Activated CD4-positive, alpha-beta memory T cell treated with anti-CD3 and anti-CD28 coated beads for 36 hours (primary cell): ENCODE measurements around the gene SLC2A8. TPM values are rescaled to one million over a fixed set of nuclear protein-coding genes. Genes with fewer than 3 reads are reported as not detected.

Experiments used
- CTCF ChIA-PET: fragments of 350-600 bp; sonication (Branson Sonifier 250); formaldehyde crosslinking; loops from one replicate; lab custom pipeline; 2021; ENCODE audit warnings: antibody characterized with exemption, inconsistent platforms; lab: Charles Lee
- POLR2A ChIA-PET: fragments of 350-600 bp; sonication (Branson Sonifier 250); formaldehyde crosslinking; loops from one replicate; lab custom pipeline; 2021; ENCODE audit warnings: antibody characterized with exemption; lab: Charles Lee
- DNase-seq: peaks from one replicate; pipeline ENCODE4 v3.0.0-alpha.2; 2020
- H3K27ac Mint-ChIP-seq: one replicate; pipeline ENCODE4 v1.8.0; 2021; ENCODE audit warnings: mixed read lengths
- H3K27me3 Mint-ChIP-seq: one replicate; pipeline ENCODE4 v1.8.0; 2021; ENCODE audit warnings: mixed read lengths
- H3K36me3 Mint-ChIP-seq: one replicate; pipeline ENCODE4 v1.8.0; 2021; ENCODE audit warnings: mixed read lengths
- H3K4me1 Mint-ChIP-seq: one replicate; pipeline ENCODE4 v1.8.0; 2021; ENCODE audit warnings: low read depth, mixed read lengths
- H3K4me3 Mint-ChIP-seq: one replicate; pipeline ENCODE4 v1.8.0; 2021; ENCODE audit warnings: mild to moderate bottlenecking, mixed read lengths
- H3K9me3 Mint-ChIP-seq: one replicate; pipeline ENCODE4 v1.8.0; 2021; ENCODE audit warnings: mixed read lengths
- intact Hi-C: fragments of 100-400 bp; cut with micrococcal nuclease; formaldehyde crosslinking; loops from one replicate; pipeline ENCODE4 v1.15.1; 2023
- total RNA-seq, 2 experiments: library from RNA; stranded (reverse); gene quantifications; one replicate each; pipeline ENCODE4 v1.2.3, GENCODE V29; 2021

SLC2A8 gene
- total RNA-seq, 2 experiments from 2014 or later: 3.2 to 4.6 TPM

DNA sequence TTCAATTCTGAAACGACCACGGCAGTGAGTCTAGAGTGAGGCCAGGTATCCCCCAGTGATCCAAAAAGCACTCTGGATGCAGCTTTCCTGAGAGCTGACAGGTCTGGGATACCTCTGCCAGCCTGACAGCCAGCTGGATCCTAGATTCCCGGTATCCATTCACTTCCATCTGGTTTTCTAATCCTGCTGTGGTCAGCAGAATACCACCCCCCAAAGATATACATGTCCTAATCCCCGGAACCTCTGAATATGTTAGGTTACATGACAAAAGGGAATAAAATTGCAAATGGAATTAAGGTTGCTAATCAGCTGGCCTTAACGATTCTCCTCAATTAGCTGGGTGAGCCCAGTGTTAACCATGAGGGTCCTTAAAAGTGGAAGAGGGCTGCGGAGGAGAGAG lies 25.8 kb downstream of the SLC2A8 start:
- no peak for DNase-seq
- intact Hi-C loops: loop anchor here (10.0 kb wide), 2 partner anchors 108 to 178 kb away; no protein-coding TSS in a partner anchor
- peaks cover 11% of the 10 kb centered on the region for H3K36me3 Mint-ChIP-seq
- no peak overlapping the region for H3K27ac Mint-ChIP-seq
- peaks cover 36% of the 10 kb centered on the region for H3K4me1 Mint-ChIP-seq
- ChIA-PET CTCF (no interaction called here), POLR2A (interaction anchor here (1.2 to 3.3 kb wide), 3 partner anchors 20 to 35 kb away, joined by 3 to 27 read pairs (median 8); partner anchors contain the start of genes LRSAM1 and RPL12)
- peak overlapping the region; percentile 98 for H3K4me3 Mint-ChIP-seq
- no peaks in the 10 kb centered on the region for H3K9me3 Mint-ChIP-seq
- no peaks in the 10 kb centered on the region for H3K27me3 Mint-ChIP-seq

DNA sequence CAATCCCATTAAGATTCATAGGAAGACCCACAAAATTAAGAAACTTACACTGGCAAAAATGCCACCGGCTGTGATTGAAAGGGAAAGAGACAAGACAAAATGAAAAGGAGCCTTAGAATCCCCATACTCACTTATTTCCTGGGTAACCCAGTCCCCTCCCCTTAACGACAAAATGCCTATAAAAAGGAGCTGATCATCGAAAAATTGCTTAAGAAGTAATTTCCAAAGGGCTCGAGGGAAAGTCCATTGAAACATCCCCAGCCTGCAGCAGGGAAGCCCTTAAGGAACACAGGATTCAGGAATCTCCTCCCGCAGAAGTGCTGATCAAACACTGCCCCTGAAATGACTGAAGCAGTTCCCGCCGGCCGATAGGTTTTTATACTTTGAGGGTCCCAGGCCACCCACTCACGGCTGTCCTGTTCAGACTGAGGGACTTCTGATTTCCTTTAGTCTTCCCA lies 26.5 kb downstream of the SLC2A8 start:
- H3K27ac Mint-ChIP-seq: peak overlapping the region; percentile 93
- peaks cover 18% of the 10 kb centered on the region for H3K36me3 Mint-ChIP-seq
- H3K9me3 Mint-ChIP-seq: no peaks in the 10 kb centered on the region
- ChIA-PET CTCF (no interaction called here), POLR2A (interaction anchor here (1.2 to 3.3 kb wide), 6 partner anchors 8 to 178 kb away, joined by 3 to 27 read pairs (median 5); partner anchors contain the start of genes LRSAM1 and RPL12)
- intact Hi-C loops: loop anchor here (10.0 kb wide), 2 partner anchors 109 to 179 kb away; no protein-coding TSS in a partner anchor
- H3K27me3 Mint-ChIP-seq: no peaks in the 10 kb centered on the region
- H3K4me1 Mint-ChIP-seq: peaks cover 43% of the 10 kb centered on the region
- H3K4me3 Mint-ChIP-seq: peak overlapping the region; percentile 98
- DNase-seq: no peak

DNA sequence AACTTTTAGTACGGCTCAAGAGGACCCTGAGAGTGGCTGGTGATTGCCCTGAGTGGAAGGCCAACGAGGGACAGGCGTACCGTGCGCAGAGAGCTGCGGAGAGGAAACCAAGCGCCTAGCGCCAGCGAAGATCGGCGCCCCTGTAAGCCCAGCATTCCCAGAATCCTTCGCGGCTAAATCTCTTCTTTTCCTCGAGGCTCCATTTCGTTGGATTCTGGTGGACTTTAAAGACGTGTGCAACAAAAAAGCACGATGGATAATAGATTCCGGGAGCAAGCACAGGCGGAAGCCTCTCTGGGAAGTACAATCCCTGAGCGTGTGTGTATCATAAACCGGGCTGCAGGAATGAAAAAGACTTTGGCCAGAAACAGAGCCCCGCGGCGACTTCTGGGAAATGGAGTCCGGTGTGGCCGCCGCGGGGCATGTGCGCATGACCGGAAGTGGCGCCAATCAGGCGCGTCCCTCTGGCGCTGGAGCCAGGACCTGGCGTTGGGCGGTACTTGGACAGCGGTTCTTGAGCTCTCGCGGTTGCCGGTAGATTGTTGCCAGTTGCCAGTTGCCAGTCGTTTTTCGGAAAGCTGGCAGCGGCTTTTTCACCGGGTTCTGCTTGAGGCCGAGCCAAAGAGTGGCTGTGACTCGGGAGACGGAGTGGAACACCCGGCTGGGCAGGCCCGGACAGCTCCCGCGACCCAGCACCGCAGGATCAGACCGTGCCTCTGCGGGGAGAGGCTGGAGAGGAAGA lies 27.1 kb downstream of the SLC2A8 start, which contains the start of gene ZNF79:
TSS of gene ZNF79 (plus strand) at position 449 of the 742 bp plus-strand sequence. CDS start 406 bp downstream, outside the sequence.
- intact Hi-C loops: loop anchor here (1.0 to 10.0 kb wide), 4 partner anchors 27 to 179 kb away; partner anchors contain the start of genes LRSAM1 and RPL12
- DNase-seq: peak; percentile 96
- H3K4me1 Mint-ChIP-seq: peaks cover 43% of the 10 kb centered on the region
- peaks cover 22% of the 10 kb centered on the region for H3K36me3 Mint-ChIP-seq
- no peaks in the 10 kb centered on the region for H3K27me3 Mint-ChIP-seq
- peak within 1 kb of the TSS; percentile 98 for H3K4me3 Mint-ChIP-seq
- POLR2A ChIA-PET: interaction anchor here (0.5 to 3.3 kb wide), 9 partner anchors 9 to 419 kb away, joined by 3 to 27 read pairs (median 5); partner anchors contain the start of genes LRSAM1, RPL12 and SLC2A8
- CTCF ChIA-PET: interaction anchor here (0.7 to 2.1 kb wide), 6 partner anchors 27 to 311 kb away, joined by 3 to 6 read pairs (median 4); partner anchors contain the start of genes SLC2A8 and TOR2A
- H3K27ac Mint-ChIP-seq: peak within 1 kb of the TSS; percentile 93
- H3K9me3 Mint-ChIP-seq: no peaks in the 10 kb centered on the region

DNA sequence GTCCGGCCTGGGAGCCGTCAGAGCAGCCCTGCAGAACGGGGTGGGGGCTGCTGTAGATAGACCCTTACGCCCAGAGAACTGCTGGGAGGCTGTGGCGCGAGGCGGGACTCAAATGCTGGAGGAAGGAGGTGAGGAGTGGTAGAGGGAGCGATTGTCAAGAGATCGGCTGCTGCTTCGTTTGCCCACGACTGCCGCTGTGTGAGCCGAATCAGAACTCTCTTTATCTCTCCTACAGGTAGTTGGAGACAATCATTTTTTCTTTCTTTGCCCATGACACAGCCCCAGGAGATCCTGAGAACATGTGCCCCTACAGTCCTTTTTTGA lies 27.7 kb downstream of the SLC2A8 start:
- Mint-ChIP-seq H3K4me1 (peaks cover 43% of the 10 kb centered on the region), H3K27me3 (no peaks in the 10 kb centered on the region)

DNA sequence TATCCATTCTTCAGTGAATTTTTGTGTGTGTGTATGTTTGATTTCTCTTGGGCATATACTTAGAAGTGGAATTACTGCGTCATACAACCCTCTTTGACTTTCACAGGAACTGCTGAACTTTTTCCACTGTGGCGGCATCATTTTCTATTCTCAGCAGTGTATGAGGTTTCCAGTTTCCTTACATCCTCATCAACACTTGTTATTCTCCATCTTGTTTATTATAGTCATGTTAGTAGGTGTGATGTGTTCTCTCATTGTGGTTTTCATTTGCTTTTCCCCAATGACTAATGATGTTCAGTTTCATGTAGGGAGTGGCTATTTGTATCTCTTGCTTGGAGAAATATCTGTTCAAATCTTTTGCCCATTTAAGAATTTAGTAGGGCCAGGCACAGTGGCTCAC lies 29.8 kb downstream of the SLC2A8 start:
- Mint-ChIP-seq H3K4me3 (peak overlapping the region; percentile 98), H3K27me3 (no peaks in the 10 kb centered on the region), H3K9me3 (no peaks in the 10 kb centered on the region), H3K36me3 (peaks cover 47% of the 10 kb centered on the region), H3K4me1 (peaks cover 53% of the 10 kb centered on the region), H3K27ac (peak overlapping the region; percentile 93)
- intact Hi-C loops: loop anchor here (1.0 to 10.0 kb wide), 3 partner anchors 38 to 182 kb away; no protein-coding TSS in a partner anchor
- ChIA-PET POLR2A (interaction anchor here (0.5 kb wide), 1 partner anchor 38 kb away, joined by 3 read pairs; no protein-coding TSS in a partner anchor), CTCF (interaction anchor here (1.0 kb wide), 1 partner anchor 10 kb away, joined by 3 read pairs; no protein-coding TSS in a partner anchor)
- DNase-seq: peak; percentile 70

More for the DNA sequence above, 27.7 kb downstream of the SLC2A8 start:
- ChIA-PET CTCF (interaction anchor here (0.7 to 2.1 kb wide), 5 partner anchors 28 to 210 kb away, joined by 3 to 6 read pairs (median 4); partner anchors contain the start of gene SLC2A8), POLR2A (interaction anchor here (0.5 to 3.3 kb wide), 7 partner anchors 9 to 420 kb away, joined by 3 to 27 read pairs (median 5); partner anchors contain the start of genes LRSAM1, RPL12 and SLC2A8)
- intact Hi-C loops: loop anchor here (1.0 to 10.0 kb wide), 4 partner anchors 27 to 180 kb away; partner anchors contain the start of genes LRSAM1 and RPL12
- peaks cover 27% of the 10 kb centered on the region for H3K36me3 Mint-ChIP-seq
- no peaks in the 10 kb centered on the region for H3K9me3 Mint-ChIP-seq
- H3K4me3 Mint-ChIP-seq: peak overlapping the region; percentile 98
- H3K27ac Mint-ChIP-seq: peak overlapping the region; percentile 93
- DNase-seq: peak; percentile 55

DNA sequence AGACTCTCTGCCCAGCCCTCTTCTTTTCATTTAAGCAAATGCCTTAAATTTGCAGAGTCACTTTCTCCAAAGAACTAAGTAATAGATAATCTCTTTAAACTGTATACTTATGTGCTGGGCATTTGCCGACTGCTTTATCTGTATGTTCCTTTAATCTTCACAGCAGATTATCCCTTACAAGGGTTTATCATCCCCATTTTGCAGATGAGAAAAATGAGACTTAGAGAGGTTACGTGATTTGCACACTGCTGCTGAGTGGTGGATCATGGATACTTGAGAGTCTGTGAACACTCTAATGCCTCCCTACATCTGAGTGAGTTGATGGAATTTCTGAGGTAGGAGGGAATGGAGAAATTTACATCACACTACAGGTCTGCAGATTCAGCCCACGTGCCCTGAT lies 31.4 kb downstream of the SLC2A8 start:
- POLR2A ChIA-PET: interaction anchor here (1.0 kb wide), 1 partner anchor 19 kb away, joined by 4 read pairs; no protein-coding TSS in a partner anchor
- Mint-ChIP-seq H3K36me3 (peaks cover 54% of the 10 kb centered on the region), H3K4me3 (no peak overlapping the region), H3K4me1 (peaks cover 48% of the 10 kb centered on the region), H3K27me3 (no peaks in the 10 kb centered on the region), H3K27ac (no peak overlapping the region), H3K9me3 (no peaks in the 10 kb centered on the region)
- DNase-seq: no peak
- CTCF ChIA-PET: no interaction called here
- intact Hi-C loops: loop anchor here (10.0 kb wide), 2 partner anchors 114 to 184 kb away; no protein-coding TSS in a partner anchor

DNA sequence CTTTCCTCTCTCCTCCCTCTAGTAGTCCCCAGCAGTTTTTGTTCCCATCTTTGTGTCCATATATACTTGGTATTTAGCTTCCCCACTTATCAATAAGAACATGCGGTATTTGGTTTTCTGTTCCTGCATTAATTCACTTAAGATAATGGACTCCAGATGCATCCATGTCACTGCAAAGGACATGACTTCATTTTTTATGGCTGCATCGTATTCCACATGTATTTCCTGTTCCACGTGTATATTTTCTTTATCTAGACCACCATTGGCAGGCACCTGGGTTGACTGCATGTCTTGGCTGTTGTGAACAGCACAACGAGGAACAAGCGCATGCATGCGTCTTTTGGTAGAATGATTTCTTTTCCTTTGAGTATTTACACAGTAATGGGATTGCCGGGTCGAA lies 33.4 kb downstream of the SLC2A8 start:
- ChIA-PET CTCF (no interaction called here), POLR2A (no interaction called here)
- peaks cover 64% of the 10 kb centered on the region for H3K36me3 Mint-ChIP-seq
- peaks cover 41% of the 10 kb centered on the region for H3K4me1 Mint-ChIP-seq
- intact Hi-C loops: no loop called here
- no peaks in the 10 kb centered on the region for H3K27me3 Mint-ChIP-seq
- no peaks in the 10 kb centered on the region for H3K9me3 Mint-ChIP-seq
- H3K4me3 Mint-ChIP-seq: no peak overlapping the region
- no peak overlapping the region for H3K27ac Mint-ChIP-seq
- DNase-seq: no peak

DNA sequence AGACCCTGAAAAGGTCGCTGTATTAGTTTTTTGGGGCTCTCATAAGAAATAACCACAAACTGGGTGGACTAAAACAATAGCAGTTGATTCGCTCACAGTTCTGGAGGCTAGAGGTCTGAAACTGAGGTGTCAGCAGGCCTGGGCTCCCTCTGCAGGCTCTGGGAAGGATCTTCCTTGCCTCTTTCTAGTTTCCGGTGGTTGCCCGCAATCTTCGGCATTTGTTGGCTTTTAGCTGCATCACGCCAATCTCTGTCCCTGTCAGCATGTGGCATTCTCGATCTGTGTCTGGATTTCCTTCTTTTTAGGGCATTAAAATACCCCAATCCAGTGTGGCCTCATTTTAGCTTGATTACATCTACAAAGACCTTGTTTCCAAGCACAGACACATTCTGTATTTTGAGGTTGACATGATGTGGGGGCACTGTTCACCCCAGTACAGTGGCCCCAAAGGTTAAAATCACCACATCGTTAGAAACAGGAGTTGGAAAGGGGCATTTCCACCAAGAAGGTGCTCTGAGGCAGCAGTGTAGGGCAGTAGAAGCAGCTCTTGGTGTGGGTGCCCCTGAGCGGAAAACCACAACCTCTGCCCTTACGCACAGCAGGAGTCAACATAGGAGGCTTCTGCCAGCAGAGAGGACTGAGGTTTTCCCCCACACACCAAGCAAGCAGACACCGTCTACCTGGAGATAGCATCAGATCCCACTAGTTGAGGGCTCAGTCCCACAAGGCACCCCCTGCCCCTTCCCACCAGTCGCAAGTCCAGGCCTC lies 40.7 kb downstream of the SLC2A8 start:
- peak overlapping the region; percentile 77 for H3K27ac Mint-ChIP-seq
- DNase-seq: peak; percentile 51
- peaks cover 15% of the 10 kb centered on the region for H3K4me1 Mint-ChIP-seq
- H3K36me3 Mint-ChIP-seq: peaks cover 64% of the 10 kb centered on the region
- CTCF ChIA-PET: interaction anchor here (1.0 to 1.2 kb wide), 2 partner anchors 126 to 223 kb away, joined by 3 to 4 read pairs; no protein-coding TSS in a partner anchor
- intact Hi-C loops: no loop called here
- POLR2A ChIA-PET: interaction anchor here (5.1 kb wide), 1 partner anchor 13 kb away, joined by 20 read pairs; the partner anchor contains the start of genes LRSAM1 and RPL12
- H3K9me3 Mint-ChIP-seq: no peaks in the 10 kb centered on the region
- no peaks in the 10 kb centered on the region for H3K27me3 Mint-ChIP-seq
- no peak overlapping the region for H3K4me3 Mint-ChIP-seq

DNA sequence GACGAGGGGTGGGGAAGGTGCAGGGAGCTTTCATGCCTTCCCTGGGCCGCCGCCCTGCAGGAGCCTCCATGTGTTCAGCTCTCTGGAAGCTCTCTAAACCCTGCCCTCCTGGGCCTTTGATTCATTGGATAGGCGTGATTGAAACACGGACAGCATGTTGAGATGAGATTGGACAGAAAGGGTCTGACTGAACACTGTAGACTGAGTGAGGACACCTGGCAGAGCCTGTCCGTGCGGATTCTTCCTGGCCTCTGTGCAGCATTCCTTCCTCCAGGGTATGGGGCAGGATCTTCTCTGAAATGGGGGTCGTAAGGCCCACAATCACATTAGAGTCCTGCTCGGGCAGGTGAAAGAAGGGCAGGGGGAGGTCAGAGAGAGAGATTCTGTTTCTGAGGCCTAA lies 41.4 kb downstream of the SLC2A8 start:
- POLR2A ChIA-PET: interaction anchor here (5.1 kb wide), 1 partner anchor 13 kb away, joined by 20 read pairs; the partner anchor contains the start of genes LRSAM1 and RPL12
- Mint-ChIP-seq H3K4me3 (no peak overlapping the region), H3K4me1 (peaks cover 15% of the 10 kb centered on the region), H3K36me3 (peaks cover 64% of the 10 kb centered on the region), H3K27ac (no peak overlapping the region), H3K9me3 (no peaks in the 10 kb centered on the region), H3K27me3 (no peaks in the 10 kb centered on the region)
- CTCF ChIA-PET: interaction anchor here (1.0 kb wide), 1 partner anchor 127 kb away, joined by 3 read pairs; no protein-coding TSS in a partner anchor
- intact Hi-C loops: no loop called here
- no peak for DNase-seq

DNA sequence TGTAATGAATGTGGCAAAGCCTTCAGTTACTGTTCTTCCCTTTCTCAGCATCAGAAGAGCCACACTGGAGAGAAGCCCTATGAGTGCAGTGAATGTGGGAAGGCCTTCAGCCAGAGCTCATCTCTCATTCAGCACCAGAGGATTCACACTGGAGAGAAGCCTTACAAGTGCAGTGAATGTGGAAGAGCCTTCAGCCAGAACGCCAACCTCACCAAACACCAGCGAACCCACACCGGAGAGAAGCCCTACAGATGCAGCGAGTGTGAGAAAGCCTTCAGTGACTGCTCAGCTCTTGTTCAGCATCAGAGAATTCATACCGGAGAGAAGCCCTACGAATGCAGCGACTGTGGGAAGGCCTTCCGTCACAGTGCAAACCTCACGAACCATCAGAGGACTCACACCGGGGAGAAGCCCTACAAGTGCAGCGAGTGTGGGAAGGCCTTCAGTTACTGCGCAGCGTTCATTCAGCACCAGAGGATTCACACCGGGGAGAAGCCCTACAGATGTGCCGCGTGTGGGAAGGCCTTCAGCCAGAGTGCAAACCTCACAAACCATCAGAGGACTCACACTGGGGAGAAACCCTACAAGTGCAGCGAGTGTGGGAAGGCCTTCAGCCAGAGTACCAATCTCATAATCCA lies 47.4 kb downstream of the SLC2A8 start:
- ChIA-PET POLR2A (interaction anchor here (0.8 to 1.3 kb wide), 5 partner anchors 9 to 56 kb away, joined by 3 to 5 read pairs (median 3); partner anchors contain the start of gene ZNF79), CTCF (interaction anchor here (0.7 to 1.3 kb wide), 2 partner anchors 11 to 437 kb away, joined by 3 to 4 read pairs; no protein-coding TSS in a partner anchor)

More for the DNA sequence above, 47.4 kb downstream of the SLC2A8 start:
- Mint-ChIP-seq H3K9me3 (peaks cover 21% of the 10 kb centered on the region), H3K27ac (peak overlapping the region; percentile 50), H3K4me1 (peaks cover 27% of the 10 kb centered on the region), H3K36me3 (peaks cover 80% of the 10 kb centered on the region), H3K4me3 (no peak overlapping the region), H3K27me3 (no peaks in the 10 kb centered on the region)
- no peak for DNase-seq
- intact Hi-C loops: no loop called here
